GM20431 (cell line): ENCODE results near the gene ORM2.

Experiments
- in situ Hi-C: fragments of 300-500 bp; cut with MseI, MboI; formaldehyde crosslinking; loops from one replicate; pipeline ENCODE4 v1.15.0; 2020; ENCODE audit warnings: low sequenced_read_pairs; ENCODE audit not compliant: unreplicated experiment

Gene ORM2

GRCh38 chr9:114366334-114367128 is 36.9 kb downstream of the ORM2 start:
- in situ Hi-C loops: no loop called here

DNA sequence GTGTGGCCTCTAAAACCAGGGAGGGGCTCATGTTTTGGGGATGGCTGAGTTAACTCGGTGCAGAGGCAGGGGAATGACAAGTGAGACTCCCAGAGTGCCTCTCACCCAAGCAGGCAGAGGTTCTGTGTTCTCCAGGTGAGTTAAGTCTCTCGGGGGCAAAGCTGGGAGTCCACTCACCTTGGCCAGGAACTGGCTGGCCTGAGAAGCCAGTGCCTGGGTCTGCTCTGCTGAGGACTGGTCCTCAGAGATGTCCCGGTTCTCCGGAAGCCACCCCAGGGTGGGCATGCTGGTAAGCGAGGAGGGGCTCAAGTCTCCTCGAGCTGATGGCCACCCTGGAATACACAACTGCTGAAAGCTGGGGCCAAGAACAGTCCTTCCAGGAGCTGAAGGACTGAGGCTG is 37.7 kb downstream of the ORM2 start:
- in situ Hi-C loops: no loop called here

- in situ Hi-C loops: no loop called here
Measured at GRCh38 chr9:114367772-114368569, 38.3 kb downstream of the ORM2 start.

- in situ Hi-C loops: no loop called here
Measured at GRCh38 chr9:114369216-114370130, 39.8 kb downstream of the ORM2 start.

DNA sequence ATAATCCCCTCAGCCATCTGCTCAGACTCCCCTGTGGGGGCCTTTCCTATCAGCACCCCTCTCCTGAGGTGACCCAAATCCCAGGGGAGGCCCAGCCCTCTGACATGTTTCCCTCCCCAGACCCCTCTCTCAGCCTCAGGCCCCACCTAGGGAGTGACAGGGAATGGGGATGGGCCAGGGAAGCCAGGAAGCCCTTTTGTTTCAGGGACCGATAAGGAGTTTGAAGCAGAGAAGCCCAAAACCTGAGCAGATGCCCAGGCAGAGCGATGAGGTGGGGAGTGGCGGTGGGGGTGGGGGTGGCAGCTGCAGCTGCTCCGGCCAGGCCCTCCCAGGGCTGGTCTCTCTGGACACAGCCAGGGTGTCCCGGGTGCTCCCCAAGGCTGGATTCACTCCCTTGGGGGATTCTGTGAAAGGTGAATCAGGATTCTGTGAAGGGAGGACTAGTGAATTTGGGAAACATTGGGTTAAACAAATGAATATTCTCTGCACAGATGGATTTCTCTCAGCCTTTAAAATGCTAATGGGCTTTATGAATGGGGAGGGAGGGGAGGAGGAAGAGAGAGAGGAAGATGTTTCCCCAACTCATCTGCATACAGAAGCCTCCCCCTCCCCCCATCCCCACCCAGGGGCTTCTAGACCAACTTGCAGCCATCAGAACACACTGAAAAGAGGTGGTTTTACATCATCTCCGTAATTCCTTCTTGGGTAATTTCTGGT is 40.7 kb downstream of the ORM2 start:
- in situ Hi-C loops: no loop called here

DNA sequence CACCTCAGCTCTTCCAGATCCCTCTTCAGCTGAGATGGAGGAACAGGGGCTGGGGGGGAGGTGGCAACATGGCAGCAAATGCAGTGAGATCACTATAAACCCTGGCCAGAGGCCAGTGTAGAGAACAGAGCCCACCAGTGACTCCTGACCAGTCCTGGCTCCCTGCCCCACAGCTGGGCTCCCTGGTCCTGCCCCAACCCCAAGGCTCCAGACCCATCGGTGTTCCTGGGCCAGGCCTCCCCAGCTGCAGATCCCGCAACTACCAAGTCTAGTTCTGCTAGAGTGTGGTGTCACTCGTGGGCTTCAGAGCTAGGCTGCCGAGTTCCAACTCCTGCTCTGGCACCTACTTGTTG is 41.3 kb downstream of the ORM2 start:
- in situ Hi-C loops: no loop called here

GRCh38 chr9:114371343-114371944 is 41.8 kb downstream of the ORM2 start:
- in situ Hi-C loops: no loop called here

DNA sequence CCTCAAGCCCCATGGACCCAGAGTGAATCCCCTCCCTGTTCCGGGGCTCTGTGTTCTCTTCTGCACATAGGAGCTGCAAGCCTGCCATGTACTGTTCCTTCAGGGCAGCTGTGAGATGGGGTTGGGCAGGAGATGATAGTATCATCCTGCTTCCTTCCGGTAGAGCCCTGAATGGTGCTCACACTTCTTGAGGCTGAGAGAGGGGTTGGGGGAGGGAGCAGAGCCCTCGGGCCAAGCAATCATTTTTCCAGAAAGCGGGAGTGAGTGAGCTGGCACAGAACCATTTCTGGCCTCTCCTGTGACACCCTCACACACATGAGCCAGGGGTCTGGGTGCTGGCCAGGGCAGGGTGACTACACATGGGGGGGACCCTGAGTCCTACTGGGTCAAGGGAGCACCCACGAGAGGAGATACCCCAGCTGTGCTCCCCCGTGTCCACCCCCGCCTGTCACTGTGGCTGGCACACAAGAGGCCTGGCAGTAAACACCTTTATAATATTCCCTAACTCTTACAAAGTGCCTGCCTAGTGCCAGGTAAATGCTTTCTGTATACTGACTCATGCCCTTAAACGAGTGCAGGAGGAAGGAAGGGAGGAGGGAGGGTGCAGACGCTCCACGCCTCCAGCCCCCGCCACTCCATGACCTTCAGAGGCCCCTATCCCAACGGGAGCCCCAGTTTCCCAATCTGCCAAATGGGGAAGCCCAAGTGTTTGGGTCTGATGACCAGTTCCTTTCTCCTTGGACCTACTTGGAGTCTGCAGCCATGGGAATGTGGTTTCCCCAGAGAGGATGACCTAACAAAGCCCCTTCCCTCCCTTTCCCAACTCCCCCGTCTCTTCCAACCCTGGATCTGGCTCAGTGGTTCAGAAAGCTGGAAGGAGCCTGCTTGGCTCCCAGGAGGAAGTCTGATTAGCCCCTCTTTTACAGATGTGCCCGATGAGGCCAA is 42.6 kb downstream of the ORM2 start:
- in situ Hi-C loops: no loop called here

- in situ Hi-C loops: no loop called here
Measured at GRCh38 chr9:114372921-114373448, 43.3 kb downstream of the ORM2 start.

- in situ Hi-C loops: no loop called here
Measured at GRCh38 chr9:114373960-114374730, 44.5 kb downstream of the ORM2 start.

DNA sequence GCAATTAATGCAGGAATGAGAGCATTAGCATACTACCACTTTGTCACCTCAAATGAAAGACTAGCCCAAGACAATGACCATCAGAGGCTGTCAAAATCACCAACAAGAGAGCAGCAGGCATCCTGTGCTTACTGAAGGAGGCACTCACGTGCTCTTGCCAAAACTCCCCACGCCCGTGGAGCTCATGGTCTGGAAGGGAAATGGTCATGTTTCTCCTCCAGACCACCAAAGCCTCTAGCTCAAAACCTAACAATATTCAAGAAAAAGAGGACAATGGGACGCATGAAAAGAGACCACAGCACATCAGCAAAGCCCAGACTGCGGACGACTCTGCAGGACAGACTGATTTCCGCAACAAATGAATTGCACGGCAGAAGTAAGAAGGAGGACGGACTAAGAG is 45.3 kb downstream of the ORM2 start:
- in situ Hi-C loops: no loop called here

DNA sequence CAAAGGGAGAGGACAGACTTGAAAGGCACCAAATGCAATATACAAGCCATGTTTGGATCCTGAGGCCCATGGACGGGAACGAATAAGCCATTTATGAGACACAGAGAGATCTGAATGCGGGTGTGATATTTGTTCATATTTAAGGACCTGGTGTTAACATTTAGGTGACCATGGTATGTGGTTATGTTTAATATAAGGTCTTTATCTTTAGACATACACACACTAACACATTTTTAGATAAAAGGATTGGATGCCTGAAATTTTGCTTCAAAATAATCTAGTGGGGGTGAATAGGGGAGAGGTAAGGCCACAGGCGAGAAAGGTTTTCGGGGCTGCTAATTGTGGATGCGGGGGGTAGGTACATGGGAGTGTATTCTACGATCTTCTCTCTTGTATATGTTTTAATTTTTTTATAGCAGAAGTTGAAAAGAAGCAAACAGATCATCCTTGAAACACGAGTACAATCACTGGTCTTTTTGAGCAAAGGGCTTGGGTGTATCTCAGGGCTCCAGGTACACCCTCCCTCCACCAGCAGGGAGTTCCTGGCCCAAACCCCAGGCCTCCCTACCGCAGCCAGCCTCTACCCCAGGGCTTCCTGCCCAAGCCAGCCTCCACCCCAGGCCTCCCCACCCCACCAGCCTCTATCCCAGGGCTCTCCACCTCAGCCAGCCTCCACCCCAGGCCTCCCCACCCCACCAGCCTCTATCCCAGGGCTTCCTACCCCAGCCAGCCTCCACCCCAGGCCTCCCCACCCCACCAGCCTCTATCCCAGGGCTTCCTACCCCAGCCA is 45.9 kb downstream of the ORM2 start:
- in situ Hi-C loops: no loop called here

GRCh38 chr9:114376586-114377445 is 47.1 kb downstream of the ORM2 start:
- in situ Hi-C loops: no loop called here

DNA sequence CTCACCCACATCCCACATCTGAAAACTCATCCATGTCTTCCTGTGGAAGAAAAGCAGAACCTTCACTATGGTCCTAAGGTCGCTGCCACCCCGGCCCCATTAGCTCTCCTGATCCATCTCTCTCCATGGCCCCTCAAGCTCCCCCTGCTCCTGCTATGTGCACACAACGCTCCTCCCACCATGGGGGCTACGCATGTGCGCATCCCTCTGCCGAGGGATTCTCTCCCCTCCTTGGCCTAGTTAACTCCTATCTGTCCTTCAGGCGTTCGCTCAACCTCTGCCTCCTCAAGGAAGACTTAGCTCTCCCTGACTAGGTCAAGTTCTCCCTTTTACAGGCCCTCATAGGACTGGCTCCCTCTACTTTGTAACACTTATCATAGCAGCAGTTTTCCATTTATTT is 48.3 kb downstream of the ORM2 start:
- in situ Hi-C loops: no loop called here

DNA sequence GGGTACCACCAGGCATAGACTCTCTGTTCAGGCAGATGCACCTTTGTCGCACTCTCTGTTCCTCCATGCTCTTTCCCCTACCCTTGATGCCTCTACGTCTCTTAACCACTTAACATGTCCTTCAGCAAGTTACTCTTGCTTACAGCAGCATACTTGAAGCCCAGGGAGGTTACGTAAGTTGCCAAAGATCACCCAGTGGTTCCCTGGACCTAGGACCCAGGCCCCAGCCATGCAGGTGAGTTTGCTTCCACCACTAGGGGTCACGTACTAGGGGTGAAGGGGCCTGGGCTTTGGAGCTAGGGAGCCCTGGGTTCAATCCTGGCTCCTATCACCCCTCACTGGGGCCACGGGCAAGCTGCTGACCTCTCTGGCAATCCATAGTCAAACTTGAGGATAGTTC is 49.2 kb downstream of the ORM2 start:
- in situ Hi-C loops: no loop called here
